ENCODE data around the gene SV2C.
"Not testable (repeated sequence)": the region's sequence is repeated elsewhere in the genome, so short reads cannot be mapped to it uniquely, and the experiment has no call there.

Gene SV2C

DNA sequence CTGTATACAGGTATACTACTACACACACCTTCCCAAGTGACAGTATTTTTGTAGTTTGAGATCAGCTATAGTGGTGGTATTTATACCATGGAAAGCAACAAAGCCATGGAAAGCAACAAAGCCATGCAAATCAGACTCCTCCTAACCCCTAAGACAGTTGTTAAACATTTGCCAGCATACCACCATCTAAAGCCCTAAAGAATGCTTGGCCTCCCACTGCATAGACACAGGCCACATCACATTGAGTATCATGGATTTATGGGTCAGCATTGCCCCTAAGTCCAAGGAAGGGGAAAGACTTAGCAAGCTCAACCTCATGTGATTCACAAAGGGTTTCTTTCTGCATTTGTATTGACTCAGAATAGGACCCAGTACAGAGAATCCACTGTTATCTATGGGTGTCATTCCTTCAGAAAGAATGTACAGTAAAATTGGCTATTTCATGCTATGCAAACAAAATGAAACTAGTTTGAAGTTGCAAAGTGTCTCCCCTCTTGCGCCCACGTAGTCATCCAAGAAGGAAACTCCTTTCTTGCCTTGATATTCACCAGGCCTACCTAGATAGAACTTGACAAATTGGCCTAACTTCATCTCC is 249.5 kb downstream of the SV2C start:
- in situ Hi-C loops (cut with HindIII; ENCODE audit: low sequenced_read_pairs) = no loop called here

GRCh38 chr5:76333571-76333970 is 250.4 kb downstream of the SV2C start:
- in situ Hi-C loops (cut with HindIII; ENCODE audit: low sequenced_read_pairs) = no loop called here

DNA sequence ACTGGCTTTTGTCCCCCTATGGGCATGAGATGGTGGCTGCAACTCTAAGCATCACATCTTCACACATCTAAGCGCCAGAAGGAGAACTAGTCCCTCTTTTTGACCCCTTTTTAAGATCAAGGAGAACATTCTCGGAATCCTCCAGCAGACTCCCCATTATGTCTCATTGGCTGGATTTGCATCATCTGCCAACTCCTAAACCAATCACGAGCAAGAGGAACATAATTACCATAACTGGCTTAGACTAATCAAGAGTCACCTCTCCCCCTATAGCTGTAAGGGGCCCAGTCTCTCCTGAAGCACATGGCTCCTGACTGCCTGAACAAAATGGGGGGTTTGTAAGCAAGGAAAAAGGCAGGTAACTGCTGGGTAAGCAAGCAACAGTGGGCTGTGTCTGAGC is 251.4 kb downstream of the SV2C start:
- in situ Hi-C loops (cut with HindIII; ENCODE audit: low sequenced_read_pairs) = no loop called here

GRCh38 chr5:76335451-76335850 is 252.3 kb downstream of the SV2C start:
- in situ Hi-C loops (cut with HindIII; ENCODE audit: low sequenced_read_pairs) = not testable (repeated sequence)

DNA sequence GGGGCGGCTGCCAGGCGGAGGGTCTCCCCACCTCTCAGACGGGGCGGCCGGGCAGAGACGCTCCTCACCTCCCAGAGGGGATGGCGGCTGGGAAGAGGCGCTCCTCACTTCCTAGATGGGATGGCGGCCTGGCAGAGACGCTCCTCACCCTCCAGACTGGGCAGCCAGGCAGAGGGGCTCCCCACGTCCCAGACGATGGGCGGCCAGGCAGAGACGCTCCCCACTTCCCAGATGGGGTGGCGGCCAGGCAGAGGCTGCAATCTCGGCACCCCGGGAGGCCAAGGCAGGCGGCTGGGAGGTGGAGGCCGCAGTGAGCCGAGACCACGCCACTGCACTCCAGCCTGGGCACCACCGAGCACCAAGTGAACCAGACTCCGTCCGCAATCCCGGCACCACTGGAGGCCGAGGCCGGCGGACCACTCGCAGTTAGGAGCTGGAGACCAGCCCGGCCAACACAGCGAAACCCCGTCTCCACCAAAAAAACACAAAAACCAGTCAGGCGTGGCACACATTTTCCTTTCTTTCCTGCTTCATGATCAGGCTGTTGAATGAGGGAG is 253.1 kb downstream of the SV2C start:
- in situ Hi-C loops (cut with HindIII; ENCODE audit: low sequenced_read_pairs) = not testable (repeated sequence)

DNA sequence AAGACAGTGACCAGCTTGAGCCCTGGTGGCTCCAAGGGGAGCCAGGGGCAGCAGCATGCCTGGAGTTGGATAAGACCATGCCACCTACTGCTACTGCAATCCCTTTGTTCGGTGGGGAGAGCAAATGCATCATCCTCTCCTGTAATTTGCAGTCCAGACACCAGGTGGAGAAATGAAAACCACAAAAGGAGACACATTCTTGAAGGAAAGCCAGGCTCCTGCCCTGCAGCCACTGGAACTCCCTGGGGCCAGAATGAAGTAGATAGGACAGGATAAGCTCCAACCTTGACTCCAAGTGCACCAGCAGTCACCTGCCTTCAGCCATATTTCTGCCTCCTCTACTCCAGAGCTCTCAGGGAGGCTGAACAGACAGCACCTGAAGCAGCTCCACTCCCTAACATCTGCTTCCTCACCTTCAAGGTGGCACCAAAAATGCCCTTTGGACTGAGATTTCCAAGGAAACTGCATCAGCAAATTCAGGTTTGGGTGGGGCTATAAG is 254.8 kb downstream of the SV2C start:
- in situ Hi-C loops (cut with HindIII; ENCODE audit: low sequenced_read_pairs) = no loop called here

- in situ Hi-C loops (cut with HindIII; ENCODE audit: low sequenced_read_pairs) = no loop called here
These were observed 256.7 kb downstream of the SV2C start for GRCh38 chr5:76339919-76340318.

DNA sequence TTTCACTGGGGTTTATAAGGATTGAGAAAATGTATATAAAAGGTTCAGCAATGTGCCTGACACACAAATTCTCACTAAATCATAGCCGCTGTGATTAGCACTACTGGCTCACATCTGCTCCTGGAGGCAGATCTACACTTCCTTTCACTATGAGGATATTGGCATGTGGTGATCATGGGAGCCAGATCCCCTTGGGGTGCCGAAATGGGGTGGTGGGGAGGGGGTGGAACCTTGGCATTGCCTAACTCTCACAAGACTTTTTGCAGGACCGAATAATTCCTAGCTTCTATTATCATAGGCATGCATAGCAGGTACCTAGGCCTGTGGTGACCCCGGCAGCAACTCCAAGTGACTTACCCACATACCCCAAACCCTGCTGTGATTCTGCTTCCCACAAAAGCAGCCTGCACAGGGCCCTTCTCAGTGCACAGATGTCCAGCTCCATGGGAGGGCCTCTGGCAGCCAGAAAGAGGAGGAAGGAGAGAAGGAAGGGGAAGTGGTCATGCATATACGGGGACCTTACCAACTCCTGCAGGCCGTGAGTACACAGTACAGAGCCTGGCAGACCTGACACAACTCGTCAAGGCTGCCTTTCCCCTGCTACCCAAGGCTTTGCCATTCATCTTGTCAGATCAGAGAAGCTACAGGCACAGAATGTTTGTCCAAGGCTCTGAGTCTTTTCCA is 258.6 kb downstream of the SV2C start:
- in situ Hi-C loops (cut with HindIII; ENCODE audit: low sequenced_read_pairs) = no loop called here

DNA sequence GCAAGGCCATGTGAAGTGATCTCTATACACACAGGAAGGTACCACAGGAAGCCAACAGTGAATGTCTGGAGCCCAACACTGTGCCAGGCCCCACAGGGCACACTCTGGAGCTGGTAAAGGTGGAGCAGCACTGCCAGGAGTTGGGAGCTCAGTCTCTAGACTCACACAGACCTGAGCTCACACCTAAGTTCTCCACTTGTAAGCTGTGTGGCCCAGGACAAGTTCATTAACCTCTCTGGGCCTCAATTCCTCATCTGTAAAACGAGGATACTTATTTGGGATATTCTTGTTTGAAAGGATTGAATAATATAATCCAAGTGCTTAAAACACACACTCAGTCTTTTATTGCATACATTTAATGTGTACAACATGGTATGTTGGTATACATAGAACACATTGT is 259.3 kb downstream of the SV2C start:
- in situ Hi-C loops (cut with HindIII; ENCODE audit: low sequenced_read_pairs) = no loop called here

DNA sequence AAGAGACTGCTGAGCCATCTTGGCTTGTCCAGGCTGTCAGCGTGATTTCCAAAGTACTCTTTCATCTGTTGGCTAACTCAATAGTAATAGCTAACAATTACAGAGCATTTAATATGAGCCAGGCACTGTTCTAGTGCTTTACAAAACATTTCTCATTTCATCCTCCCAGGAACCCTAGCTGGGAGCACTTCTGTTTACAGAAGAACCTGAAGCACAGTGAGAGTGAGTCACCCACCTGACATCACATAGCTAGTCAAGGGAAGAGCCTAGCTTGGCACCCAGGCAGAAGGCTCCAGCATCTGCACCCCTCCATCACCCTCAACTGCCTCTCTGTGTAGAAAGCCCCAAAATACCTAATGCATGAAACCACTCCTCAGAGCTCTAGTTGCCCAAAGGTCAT is 262.4 kb downstream of the SV2C start:
- in situ Hi-C loops (cut with HindIII; ENCODE audit: low sequenced_read_pairs) = no loop called here

DNA sequence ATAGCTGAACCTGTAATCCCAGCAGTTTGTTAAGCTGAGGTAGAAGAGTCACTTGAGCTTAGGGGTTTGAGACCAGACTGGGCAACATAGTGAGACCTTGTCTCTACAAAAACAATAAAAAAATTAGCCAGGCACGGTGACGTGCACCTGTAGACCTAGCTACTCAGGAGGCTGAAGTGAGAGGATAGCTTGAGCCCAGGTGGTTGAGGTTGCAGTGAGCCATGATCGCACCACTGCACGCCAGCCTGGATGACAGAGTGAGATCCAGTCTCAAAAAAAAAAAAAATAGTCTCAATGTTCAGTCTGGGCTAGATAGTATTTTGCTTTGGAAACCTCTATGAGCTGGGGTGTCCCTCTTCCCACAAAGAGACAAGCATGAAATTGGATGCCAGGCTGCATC is 268.0 kb downstream of the SV2C start:
- in situ Hi-C loops (cut with HindIII; ENCODE audit: low sequenced_read_pairs) = no loop called here

DNA sequence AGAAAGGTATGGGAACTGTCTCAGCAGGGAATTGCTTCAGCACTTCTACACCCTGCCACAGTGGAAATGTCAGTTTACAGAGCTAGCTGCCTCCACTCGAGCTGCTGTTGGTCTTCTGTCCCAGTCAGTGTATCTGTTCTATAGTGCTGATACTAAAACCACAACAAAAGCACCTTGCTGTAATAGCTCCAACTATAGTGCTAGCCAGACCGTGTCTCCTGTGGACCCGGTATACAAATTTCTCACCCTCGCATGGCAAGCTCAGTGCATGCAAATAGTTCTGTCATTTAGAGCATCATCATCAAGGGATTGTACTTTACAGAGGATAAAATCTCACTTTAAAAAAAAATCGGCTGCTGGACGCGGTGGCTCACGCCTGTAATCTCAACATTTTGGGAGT is 268.4 kb downstream of the SV2C start:
- in situ Hi-C loops (cut with HindIII; ENCODE audit: low sequenced_read_pairs) = no loop called here

- in situ Hi-C loops (cut with HindIII; ENCODE audit: low sequenced_read_pairs) = no loop called here
These were observed 273.7 kb downstream of the SV2C start for GRCh38 chr5:76356887-76357286.

DNA sequence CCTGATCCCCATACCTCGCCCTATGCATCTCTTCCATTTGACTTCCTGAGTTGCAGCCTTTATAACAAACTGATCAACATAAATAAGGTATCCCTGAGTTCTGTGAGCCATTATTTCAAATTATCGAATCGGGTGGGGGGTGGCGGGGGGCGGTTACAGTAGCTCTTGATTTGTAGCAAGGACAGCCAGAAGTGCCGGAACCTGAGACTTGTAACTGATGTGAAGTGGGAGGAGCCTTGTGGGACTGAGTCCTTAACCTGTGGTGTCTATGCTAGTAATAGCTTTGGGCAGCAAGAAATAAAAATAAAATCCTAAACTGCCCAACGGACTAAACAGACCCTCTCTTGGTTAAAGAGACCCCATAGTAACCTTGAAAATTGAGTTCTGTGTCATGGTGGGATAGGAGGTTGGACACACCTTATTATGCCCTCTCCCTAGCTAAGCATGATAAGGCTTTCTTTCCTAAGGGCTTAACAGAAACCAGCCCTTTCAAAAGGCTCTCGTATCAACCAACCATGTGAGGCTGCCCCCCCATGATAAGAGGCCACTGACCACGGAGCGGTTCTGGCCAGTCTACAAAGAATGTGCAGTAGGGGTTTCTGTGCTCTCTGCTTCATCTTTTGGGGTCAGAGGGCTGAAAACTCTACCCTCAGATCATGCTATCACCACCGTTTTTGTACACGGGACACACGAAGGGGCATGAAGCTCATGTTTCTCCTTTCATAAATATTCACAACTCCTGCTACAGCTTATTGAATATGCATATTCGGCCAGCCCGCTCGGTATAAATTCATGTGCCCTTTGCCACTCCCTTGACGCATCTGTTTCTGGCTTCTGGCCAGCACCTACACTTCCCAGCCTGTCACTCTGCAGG is 280.4 kb downstream of the SV2C start:
- in situ Hi-C loops (cut with HindIII; ENCODE audit: low sequenced_read_pairs) = no loop called here

- in situ Hi-C loops (cut with HindIII; ENCODE audit: low sequenced_read_pairs) = no loop called here
These were observed 281.0 kb downstream of the SV2C start for GRCh38 chr5:76364226-76364589.

DNA sequence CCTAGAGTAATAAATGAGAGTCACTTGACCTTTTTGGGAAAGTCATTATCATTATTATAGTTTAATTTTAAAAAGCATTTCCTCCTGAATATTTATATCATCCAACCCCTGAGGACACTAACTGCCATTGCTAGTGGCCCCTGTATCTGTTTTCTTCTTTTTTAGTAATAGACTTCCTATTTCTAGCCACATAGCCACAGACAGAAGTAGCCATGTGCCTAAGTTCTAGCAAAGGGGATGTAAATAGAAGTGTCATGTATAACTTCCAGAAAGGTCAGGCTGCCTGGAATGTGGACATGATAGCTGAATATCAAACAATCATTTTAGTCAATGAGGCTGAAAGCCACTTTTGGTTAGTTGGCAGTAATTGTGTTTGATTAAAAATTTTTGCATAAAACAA is 282.4 kb downstream of the SV2C start:
- in situ Hi-C loops (cut with HindIII; ENCODE audit: low sequenced_read_pairs) = no loop called here

DNA sequence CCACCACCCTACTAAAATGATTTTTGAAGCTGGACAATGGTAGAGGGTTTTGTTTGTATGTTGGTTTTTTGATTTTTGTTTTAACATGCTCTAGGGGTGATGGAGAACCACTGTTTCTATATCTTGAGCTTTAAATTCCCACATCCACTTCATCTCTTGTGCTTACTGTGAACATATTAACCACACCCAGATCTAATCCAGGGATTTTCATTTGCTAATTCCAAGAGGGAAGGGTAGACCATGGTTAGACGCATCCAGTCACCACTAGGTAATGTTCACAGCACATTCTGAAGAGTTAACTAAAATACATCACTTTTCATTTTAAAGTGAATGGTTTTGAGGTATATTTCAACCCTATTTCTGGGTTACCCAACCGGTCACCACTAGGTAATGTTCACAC is 283.4 kb downstream of the SV2C start:
- in situ Hi-C loops (cut with HindIII; ENCODE audit: low sequenced_read_pairs) = no loop called here

DNA sequence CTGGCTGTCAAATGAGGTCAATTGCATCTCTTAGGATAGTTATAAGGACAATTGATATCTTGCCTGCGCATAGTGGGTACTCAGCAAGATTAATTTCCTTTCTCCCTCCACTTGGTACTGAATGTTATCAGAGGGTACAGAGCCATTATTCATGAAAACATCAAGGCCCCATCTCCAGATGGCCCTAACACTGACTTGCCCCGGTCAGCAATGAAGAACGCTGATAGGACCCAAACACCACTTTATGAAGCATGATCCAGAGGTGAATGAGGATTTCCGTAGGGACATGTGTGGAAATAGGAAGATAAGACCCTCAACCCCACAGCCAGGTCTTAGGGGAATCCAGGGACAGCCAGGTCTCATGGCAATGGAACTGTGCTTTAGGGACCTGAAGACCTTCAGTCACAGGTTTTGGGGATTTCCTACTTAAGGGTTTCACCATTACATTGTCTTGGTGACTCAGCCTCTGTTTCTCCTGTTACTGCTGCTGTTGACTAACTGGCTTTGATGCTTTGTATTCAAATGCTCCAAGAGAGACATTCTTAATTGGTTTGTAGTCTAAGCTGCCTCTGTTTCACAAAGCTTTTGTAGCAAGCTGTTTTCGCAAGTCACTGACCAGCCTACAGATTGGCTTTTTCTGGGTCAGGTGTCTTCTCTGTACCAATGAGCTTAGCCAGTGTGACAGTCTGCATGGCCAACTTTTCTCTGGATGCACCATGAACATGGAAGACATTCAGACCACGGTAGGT is 284.6 kb downstream of the SV2C start:
- in situ Hi-C loops (cut with HindIII; ENCODE audit: low sequenced_read_pairs) = no loop called here

DNA sequence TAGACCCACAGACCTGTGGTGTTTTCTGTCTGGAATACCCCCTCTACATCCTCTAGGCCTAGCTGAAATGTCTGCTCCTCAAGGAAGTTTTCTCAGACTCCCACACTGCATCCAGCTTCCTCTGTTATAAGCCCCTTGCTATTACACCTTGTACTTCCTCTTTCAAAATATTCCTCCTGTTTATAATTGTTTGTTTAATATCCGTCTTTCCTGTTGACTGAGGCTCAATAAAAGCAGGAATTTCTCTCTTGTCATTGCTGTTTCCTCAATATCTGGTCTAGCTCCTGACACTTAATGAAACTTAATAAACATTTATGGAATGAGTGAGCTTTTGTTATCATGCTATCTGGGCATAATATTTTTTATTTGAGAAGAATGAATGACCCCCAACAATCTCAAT is 285.8 kb downstream of the SV2C start:
- in situ Hi-C loops (cut with HindIII; ENCODE audit: low sequenced_read_pairs) = no loop called here

DNA sequence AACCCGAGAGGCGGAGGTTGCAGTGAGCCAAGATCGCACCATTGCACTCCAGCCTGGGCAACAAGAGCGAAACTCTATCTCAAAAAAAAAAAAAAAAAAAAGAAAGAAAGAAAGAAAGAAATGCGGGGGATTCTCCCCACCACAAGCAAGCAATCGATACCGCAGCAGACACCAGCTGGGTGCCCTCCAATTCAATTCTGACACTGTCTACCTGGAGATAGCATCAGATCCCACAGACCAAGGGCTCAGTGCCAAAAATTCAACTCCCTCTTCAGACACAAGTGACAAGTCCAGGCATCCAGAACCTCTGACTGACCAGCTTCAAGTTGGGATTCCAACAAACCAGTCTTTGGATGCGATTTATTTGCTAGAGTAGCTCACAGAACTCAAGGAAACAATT is 286.5 kb downstream of the SV2C start:
- in situ Hi-C loops (cut with HindIII; ENCODE audit: low sequenced_read_pairs) = not testable (repeated sequence)

DNA sequence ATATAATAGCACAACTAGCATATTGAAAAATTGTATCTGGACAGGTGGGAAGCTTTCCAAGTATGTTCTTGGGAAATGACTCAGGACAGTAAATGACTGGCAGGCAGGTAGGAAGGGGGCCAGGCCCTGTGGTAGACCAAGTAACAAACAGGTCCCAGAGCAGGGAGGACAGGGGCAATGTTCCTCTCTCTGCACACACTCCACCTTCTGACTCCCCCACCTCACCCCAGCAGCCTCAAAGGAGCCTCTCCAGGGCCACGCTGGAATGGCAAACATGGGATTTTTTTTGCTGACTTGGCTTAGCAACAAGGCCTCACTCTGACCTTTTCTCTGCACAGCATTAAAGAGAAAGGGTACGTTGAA is 288.8 kb downstream of the SV2C start:
- in situ Hi-C loops (cut with HindIII; ENCODE audit: low sequenced_read_pairs) = no loop called here
